ENCODE data around the gene PRR22. TPM values are rescaled to one million over a fixed set of nuclear protein-coding genes. Genes with fewer than 3 reads are reported as not detected.
A peak's percentile ranks its signal among the peaks of the same experiment; 100 is the strongest.

PRR22 gene
- total and polyA plus RNA-seq, 9 of the 15 experiments (the other 6 are each of a cell fraction or from before 2014, with no cell fraction given) = 0.03 to 12.0 (median 2.0) TPM; not detected in 1

- TF ChIP-seq ZNF143 (CRISPR knock-in tag; IDR thresholded peaks at IDR 0.05) (peak; percentile 56; the same call in 1 of the 2 replicates), HDAC1 (IDR thresholded peaks at IDR 0.05) (peak in 1 of 2 experiments; percentile 77; a peak in 2 of 4 replicates), TAF1 (IDR thresholded peaks at IDR 0.05; ENCODE audit: control insufficient read depth, extremely low read depth, insufficient read depth, low read length, severe bottlenecking) (peak; percentile 77), HLTF (IDR thresholded peaks at IDR 0.05) (peak; percentile 67; the same call in 1 of the 2 replicates), E2F6 (IDR thresholded peaks at IDR 0.05; ENCODE audit: borderline replicate concordance in 1 of 2, extremely low read depth in 1 of 2, insufficient read depth in 1 of 2, insufficient read length in 1 of 2, low read depth in 1 of 2, low read length in 1 of 2, poor library complexity in 1 of 2, severe bottlenecking in 1 of 2) (peak; percentile 83 to 94), RBM39 (optimal IDR thresholded peaks at IDR 0.05; ENCODE audit: low read depth, low read length) (peak; percentile 82), HNRNPLL (IDR thresholded peaks at IDR 0.05; ENCODE audit: low read depth, low read length, poor library complexity, severe bottlenecking) (peak; percentile 96), ETV1 (tag; conservative IDR thresholded peaks at IDR 0.05; ENCODE audit: low read depth) (peak; percentile 28; the same call in 1 of the 2 replicates), MAFK (IDR thresholded peaks at IDR 0.05; ENCODE audit: low read length) (0 out of 2 replicates have a peak, but pooled peaks have one; percentile 9), TCF7 (IDR thresholded peaks at IDR 0.05; ENCODE audit: borderline replicate concordance) (no peak), LARP7 (IDR thresholded peaks at IDR 0.05) (0 out of 2 replicates have a peak, but pooled peaks have one; percentile 76), HIVEP1 (CRISPR knock-in tag; IDR thresholded peaks at IDR 0.05) (peak; percentile 57; the same call in 1 of the 2 replicates), CREBBP (IDR thresholded peaks at IDR 0.05; ENCODE audit: low read depth, low read length) (no peak), ZBTB2 (IDR thresholded peaks at IDR 0.05) (peak; percentile 87), YY1 (IDR thresholded peaks at IDR 0.05; ENCODE audit: borderline replicate concordance in 1 of 3, control insufficient read depth in 1 of 3, extremely low read depth in 1 of 3, insufficient read depth in 3 of 3, insufficient read length in 1 of 3, insufficient replicate concordance in 2 of 3, low read depth in 1 of 3, low read length in 2 of 3) (peak in 2 of 3 experiments; percentile 17 to 37), EGR1 (conservative IDR thresholded peaks at IDR 0.05) (peak; percentile 78), HDAC6 (IDR thresholded peaks at IDR 0.05; ENCODE audit: low read depth, low read length) (0 out of 2 replicates have a peak, but pooled peaks have one; percentile 22), ZNF445 (CRISPR knock-in tag; IDR thresholded peaks at IDR 0.05; ENCODE audit: low read depth) (0 out of 2 replicates have a peak, but pooled peaks have one; percentile 56), SMARCA4 (IDR thresholded peaks at IDR 0.05) (peak; percentile 83), CTCFL (IDR thresholded peaks at IDR 0.05; ENCODE audit: borderline replicate concordance, insufficient read depth, low read depth, low read length, poor library complexity, severe bottlenecking) (no peak), HEY1 (CRISPR knock-in tag; IDR thresholded peaks at IDR 0.05; ENCODE audit: borderline replicate concordance) (peak; percentile 75; the same call in 1 of the 2 replicates), ATF1 (CRISPR knock-in tag; IDR thresholded peaks at IDR 0.05) (peak; percentile 38; the same call in 1 of the 2 replicates), ATF1 (tag; IDR thresholded peaks at IDR 0.05) (peak; percentile 87)
These were observed 43.5 kb upstream of the PRR22 start (continued) for GRCh38 chr19:5827891-5828660.

Measured in K562 (cell line).